Calu3 (cell line): ENCODE measurements around the gene ASGR1. TPM values are rescaled to one million over a fixed set of nuclear protein-coding genes. Genes with fewer than 3 reads are reported as not detected.

ENCODE experiments used
- Bru-seq: library from RNA; stranded (reverse); fragments of 400-500 nt; gene quantifications from one replicate; lab custom pipeline; 2021; lab: Mats Ljungman, UMichigan
- BruChase-seq, 2 experiments: library from RNA; stranded (reverse); fragments of 400-500 nt; gene quantifications; one replicate each; lab custom pipeline; 2021; lab: Mats Ljungman, UMichigan
- BruUV-seq: library from RNA; stranded (reverse); fragments of 400-500 nt; replicated peaks from 2 replicates; lab custom pipeline; 2021; lab: Mats Ljungman, UMichigan
- CTCF ChIA-PET: fragments of 300-600 bp; sonication (Branson Sonifier 250); formaldehyde crosslinking; loops from one replicate; lab custom pipeline; 2022; ENCODE audit warnings: antibody characterized with exemption; lab: Charles Lee
- DNase-seq: peaks from one replicate; pipeline ENCODE4 v3.0.0; 2022
- H3K27ac Mint-ChIP-seq: one replicate; pipeline ENCODE4 v1.8.0; 2022; ENCODE audit warnings: mixed read lengths; ENCODE audit not compliant: unreplicated experiment
- H3K27me3 Mint-ChIP-seq: one replicate; pipeline ENCODE4 v1.8.0; 2022; ENCODE audit warnings: mixed read lengths; ENCODE audit not compliant: unreplicated experiment
- H3K36me3 Mint-ChIP-seq: one replicate; pipeline ENCODE4 v1.8.0; 2022; ENCODE audit warnings: mild to moderate bottlenecking, moderate library complexity, mixed read lengths; ENCODE audit not compliant: insufficient read depth, unreplicated experiment
- H3K4me1 Mint-ChIP-seq: one replicate; pipeline ENCODE4 v1.8.0; 2022; ENCODE audit warnings: mild to moderate bottlenecking, low read depth, mixed read lengths; ENCODE audit not compliant: unreplicated experiment
- H3K4me3 Mint-ChIP-seq: one replicate; pipeline ENCODE4 v1.8.0; 2022; ENCODE audit warnings: mild to moderate bottlenecking, low read depth, moderate library complexity, mixed read lengths; ENCODE audit not compliant: unreplicated experiment
- H3K9me3 Mint-ChIP-seq: one replicate; pipeline ENCODE4 v1.8.0; 2022; ENCODE audit warnings: low read depth, mixed read lengths; ENCODE audit not compliant: unreplicated experiment
- CTCF ChIP-seq: fragments of 200-600 bp; IDR thresholded peaks from one replicate; pipeline ENCODE4 v1.8.0; 2022; ENCODE audit warnings: antibody characterized with exemption; ENCODE audit not compliant: unreplicated experiment
- intact Hi-C: fragments of 100-400 bp; cut with micrococcal nuclease; formaldehyde crosslinking; loops from one replicate; pipeline ENCODE4 v1.10.0; 2022; ENCODE audit not compliant: unreplicated experiment
- long read RNA-seq: library from polyadenylated mRNA; stranded (forward); transcript quantifications from one replicate; pipeline ENCODE4 v2.0.0, GENCODE V29; 2022
- total RNA-seq: library from RNA; stranded (reverse); gene quantifications from 2 replicates; pipeline ENCODE4 v1.2.3, GENCODE V29; 2022

Gene ASGR1
- 0.26 TPM in 1 of 2 replicates, not detected in the other for total RNA-seq
- not detected for Bru-seq, nascent RNA
- percentile 9 among the genes with signal in this experiment for BruChase-seq, experiment 1, labeled RNA remaining after a 6-hour chase
- BruChase-seq, experiment 2, labeled RNA remaining after a 2-hour chase: percentile 16 among the genes with signal in this experiment
- long read RNA-seq: 0 reads

GRCh38 chr17:7179317-7180254 is at the start of gene ASGR1:
TSS of gene ASGR1 (minus strand) at chr17:7179370. CDS start at chr17:7178563, 807 bp downstream.
- Mint-ChIP-seq H3K4me1 (peaks cover 10% of the 10 kb centered on the region), H3K36me3 (peaks cover 7% of the 10 kb centered on the region), H3K27ac (no peak within 1 kb of the TSS), H3K27me3 (no peaks in the 10 kb centered on the region), H3K4me3 (no peak within 1 kb of the TSS), H3K9me3 (no peaks in the 10 kb centered on the region)
- no peak for TF ChIP-seq CTCF
- no peak for DNase-seq
- CTCF ChIA-PET: interaction anchor here (0.5 to 1.1 kb wide), 2 partner anchors 17 to 19 kb away, joined by 3 to 4 read pairs; no protein-coding TSS in a partner anchor
- intact Hi-C loops: no loop called here
- no TSS peak for BruUV-seq

DNA sequence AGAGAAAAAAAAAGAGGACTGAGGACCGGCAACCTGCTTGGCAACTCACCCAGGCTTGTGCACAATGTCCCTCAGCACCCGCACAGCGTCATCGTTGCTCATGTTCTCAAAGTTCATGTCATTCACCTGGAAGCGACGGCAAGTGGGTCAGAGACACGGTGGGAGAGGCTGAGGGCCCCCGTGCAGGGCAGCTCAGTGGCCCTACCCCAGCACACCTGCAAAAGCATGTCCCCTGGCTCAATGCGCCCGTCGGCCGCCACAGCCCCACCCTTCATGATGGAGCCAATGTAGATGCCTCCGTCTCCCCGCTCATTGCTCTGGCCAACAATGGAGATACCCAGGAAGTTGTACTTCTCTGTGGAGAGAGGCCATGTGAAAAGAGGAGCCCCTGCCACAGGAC is 49.8 kb upstream of the ASGR1 start:
- CTCF ChIA-PET: no interaction called here
- Mint-ChIP-seq H3K4me3 (no peak overlapping the region), H3K27ac (no peak overlapping the region), H3K4me1 (peaks cover 17% of the 10 kb centered on the region), H3K36me3 (peaks cover 51% of the 10 kb centered on the region), H3K9me3 (no peaks in the 10 kb centered on the region), H3K27me3 (no peaks in the 10 kb centered on the region)
- intact Hi-C loops: no loop called here
- BruUV-seq: no TSS peak
- no peak for TF ChIP-seq CTCF
- DNase-seq: no peak

DNA sequence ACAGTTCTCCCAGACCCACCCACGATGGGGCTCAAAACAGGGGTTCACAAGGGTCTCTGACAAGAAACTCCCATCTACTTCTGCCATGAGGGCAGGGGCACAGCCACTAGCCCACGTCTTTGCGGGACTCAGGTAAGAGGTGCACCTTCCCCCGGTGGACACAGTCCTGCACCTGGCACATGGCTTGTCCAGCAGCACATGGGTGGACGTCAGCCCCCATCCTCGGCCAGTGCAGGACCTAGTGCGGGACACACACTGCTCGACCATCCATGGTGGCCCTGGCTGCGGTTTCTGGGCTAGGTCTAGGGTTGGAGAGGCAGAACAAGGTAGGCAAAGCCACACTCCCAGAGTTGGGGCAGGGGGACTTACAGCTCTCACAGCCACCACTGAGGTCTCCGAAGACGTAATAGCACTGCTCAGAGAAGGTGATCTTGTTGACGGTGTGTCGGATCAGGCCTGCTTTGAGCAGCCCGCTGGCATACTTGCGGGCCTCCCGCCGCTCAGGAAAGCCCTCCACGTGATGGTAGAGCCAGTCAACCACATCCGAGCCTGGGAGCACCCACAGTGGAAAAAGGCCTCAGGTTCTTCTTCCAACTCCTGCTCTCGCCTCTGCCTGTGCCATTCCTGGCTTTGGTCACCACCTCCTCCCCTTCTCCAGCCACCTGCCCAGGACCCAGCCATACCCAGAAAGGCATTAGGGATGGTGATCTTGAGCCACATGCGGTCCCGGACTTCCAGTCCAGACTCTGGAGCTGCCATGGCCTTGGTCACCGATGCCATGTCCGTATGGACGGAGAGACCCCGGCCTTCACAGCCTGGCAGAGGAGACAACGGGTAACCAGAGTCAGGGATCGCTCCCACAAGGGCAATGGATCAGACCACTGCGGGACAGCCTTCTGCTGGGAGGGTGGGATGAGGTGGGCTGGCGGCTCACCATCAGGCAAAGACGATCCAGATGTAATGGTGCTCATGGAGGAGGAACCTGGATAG is 47.8 kb upstream of the ASGR1 start:
- intact Hi-C loops: no loop called here

More for the DNA sequence above, 47.8 kb upstream of the ASGR1 start:
- Mint-ChIP-seq H3K9me3 (no peaks in the 10 kb centered on the region), H3K4me1 (peaks cover 11% of the 10 kb centered on the region), H3K4me3 (no peak overlapping the region), H3K27ac (no peak overlapping the region), H3K27me3 (no peaks in the 10 kb centered on the region), H3K36me3 (peaks cover 49% of the 10 kb centered on the region)
- CTCF ChIA-PET: no interaction called here
- TF ChIP-seq CTCF: no peak
- no peak for DNase-seq
- BruUV-seq: no TSS peak
